ENCODE results near the gene SHANK1.

DNA sequence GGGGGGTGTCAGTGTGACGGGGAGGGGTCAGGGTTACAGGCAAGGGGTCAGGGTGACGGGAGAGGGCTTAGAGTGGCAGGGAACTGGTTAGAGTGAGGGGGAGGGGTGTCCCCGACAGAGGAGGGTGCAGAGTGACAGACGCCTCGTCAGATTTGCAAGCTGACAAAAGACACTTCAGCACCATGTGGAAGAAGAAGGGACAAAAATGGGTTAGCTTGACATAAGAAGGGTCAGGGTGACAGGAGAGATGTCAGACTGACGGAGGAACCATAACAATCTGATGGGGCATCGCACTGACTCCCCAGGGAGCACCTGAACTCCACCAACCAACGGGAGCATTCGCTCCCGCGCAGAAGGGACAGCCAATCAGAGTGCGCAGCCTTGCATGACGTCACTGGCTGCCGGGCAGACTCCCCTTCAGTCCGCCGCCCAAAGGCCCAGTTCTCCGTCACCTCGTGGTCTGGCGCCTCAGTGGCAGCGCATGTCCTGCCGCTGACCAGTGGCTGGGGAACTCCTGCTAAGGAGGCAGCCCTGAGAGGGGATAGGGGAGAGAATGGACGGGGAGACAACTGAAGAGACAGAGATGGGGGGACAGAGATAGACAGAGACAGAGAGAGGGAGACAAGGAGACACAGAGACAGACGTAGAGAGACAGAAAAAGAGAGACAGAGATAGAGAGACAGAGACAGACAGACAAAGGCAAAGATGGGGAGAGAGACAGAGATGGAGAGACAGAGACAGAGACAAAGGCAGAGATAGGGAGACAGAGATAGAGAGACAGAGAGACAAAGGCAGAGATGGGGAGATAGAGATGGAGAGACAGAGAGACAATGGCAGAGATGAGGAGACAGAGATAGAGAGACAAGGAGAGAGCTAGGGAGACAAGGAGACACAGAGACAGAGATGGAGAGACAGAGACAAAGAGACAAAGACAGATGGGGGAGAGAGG is 40.2 kb downstream of the SHANK1 start:
- TF ChIP-seq, protein P1, sequence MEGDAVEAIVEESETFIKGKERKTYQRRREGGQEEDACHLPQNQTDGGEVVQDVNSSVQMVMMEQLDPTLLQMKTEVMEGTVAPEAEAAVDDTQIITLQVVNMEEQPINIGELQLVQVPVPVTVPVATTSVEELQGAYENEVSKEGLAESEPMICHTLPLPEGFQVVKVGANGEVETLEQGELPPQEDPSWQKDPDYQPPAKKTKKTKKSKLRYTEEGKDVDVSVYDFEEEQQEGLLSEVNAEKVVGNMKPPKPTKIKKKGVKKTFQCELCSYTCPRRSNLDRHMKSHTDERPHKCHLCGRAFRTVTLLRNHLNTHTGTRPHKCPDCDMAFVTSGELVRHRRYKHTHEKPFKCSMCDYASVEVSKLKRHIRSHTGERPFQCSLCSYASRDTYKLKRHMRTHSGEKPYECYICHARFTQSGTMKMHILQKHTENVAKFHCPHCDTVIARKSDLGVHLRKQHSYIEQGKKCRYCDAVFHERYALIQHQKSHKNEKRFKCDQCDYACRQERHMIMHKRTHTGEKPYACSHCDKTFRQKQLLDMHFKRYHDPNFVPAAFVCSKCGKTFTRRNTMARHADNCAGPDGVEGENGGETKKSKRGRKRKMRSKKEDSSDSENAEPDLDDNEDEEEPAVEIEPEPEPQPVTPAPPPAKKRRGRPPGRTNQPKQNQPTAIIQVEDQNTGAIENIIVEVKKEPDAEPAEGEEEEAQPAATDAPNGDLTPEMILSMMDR (IDR thresholded peaks at IDR 0.05): no peak
- no peak for TF ChIP-seq POLR2A (IDR thresholded peaks at IDR 0.05)
